GM13977 (cell line): ENCODE results near the gene AK2.

Source experiments
- DNase-seq: peaks from one replicate; pipeline ENCODE4 v3.0.0; 2012; ENCODE audit warnings: low spot score
- in situ Hi-C: fragments of 300-500 bp; cut with MboI; formaldehyde crosslinking; loops from one replicate; pipeline ENCODE4 v1.12.0; 2022; ENCODE audit warnings: low sequenced_read_pairs, low pct_unique_long_range_greater_than_20kb, mixed read lengths, inconsistent platforms; ENCODE audit not compliant: unreplicated experiment
- TF ChIP-seq, protein P1 (sequence below): IDR thresholded peaks from 2 replicates; pipeline ENCODE4 v1.5.1; 2012; ENCODE audit warnings: mild to moderate bottlenecking, control low read depth; ENCODE audit not compliant: insufficient read depth; ENCODE audit errors: extremely low read depth, missing control alignments

AK2 gene

DNA sequence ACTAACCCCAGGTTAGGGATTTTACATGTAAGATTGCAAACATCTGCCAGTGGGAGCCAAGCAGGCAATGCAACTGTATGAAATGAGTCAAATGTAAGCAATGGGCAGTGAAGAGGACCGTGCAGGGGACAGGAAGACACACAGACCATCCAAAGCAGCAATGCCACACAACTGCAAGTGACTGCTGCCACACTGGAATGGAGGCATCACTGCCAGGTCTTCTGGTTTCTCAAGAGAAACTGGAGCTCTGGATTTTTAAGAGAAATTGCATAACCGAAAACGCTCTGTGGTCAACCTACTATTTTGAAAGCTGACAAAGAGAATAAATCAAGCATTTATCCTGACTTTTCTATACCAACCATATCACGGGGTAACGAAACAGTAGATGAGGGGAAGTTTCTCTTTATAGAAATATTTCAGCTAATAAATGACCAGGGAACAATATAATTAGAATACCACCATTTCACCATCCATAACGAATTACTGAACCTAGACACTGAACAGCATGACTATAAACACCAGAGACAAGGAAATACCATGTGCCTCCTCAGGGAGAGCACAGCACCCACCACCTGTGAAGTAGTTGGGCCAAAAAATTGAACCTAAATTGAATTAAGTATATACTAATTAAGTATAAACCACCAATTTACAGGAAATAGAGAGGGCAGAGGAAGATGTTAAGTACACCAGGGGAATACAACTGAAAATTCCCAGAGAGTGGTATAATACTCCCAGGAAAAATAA is 4.4 kb downstream of the AK2 start:
- DNase-seq = no peak
- TF ChIP-seq, protein P1, sequence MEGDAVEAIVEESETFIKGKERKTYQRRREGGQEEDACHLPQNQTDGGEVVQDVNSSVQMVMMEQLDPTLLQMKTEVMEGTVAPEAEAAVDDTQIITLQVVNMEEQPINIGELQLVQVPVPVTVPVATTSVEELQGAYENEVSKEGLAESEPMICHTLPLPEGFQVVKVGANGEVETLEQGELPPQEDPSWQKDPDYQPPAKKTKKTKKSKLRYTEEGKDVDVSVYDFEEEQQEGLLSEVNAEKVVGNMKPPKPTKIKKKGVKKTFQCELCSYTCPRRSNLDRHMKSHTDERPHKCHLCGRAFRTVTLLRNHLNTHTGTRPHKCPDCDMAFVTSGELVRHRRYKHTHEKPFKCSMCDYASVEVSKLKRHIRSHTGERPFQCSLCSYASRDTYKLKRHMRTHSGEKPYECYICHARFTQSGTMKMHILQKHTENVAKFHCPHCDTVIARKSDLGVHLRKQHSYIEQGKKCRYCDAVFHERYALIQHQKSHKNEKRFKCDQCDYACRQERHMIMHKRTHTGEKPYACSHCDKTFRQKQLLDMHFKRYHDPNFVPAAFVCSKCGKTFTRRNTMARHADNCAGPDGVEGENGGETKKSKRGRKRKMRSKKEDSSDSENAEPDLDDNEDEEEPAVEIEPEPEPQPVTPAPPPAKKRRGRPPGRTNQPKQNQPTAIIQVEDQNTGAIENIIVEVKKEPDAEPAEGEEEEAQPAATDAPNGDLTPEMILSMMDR = no peak
- in situ Hi-C loops = no loop called here

DNA sequence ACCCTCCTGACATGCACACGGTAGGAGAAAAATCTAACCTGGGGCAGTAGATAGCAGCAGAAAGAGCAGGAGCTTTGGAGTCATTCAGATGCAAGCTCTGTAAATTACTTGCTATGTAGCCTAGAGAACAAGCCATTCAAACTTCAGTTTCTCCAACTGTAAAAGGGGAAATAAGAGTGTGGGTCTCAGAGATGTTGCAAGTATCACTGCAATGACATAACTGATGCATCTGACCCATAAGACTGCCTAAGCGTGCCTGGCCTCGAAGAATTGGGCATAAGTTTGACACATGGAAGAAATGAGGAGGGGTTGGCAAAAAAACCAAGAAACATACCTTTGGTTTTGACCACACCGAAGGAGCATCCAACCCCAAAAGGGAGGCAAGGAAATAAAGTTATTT is 5.2 kb downstream of the AK2 start:
- in situ Hi-C loops = no loop called here
- no peak for DNase-seq
- TF ChIP-seq, protein P1 = no peak

DNA sequence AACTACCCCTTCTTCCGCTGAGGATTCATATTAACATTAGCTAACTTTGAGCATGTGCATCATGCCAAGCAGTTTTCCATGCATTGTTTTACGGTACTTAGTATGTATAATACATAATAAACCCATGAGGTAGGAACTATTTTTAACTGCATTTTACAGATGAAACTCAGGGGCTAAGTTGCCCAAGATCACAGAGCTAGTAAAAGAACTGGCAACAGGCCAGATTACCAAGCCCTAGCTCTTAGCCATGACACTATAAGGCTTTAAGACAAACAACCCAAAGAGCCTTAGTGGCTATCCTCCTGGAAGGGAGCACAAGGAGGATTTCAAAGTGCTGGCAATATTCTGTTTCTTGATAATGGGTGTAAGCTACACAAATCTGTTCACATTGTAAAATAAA is 6.1 kb downstream of the AK2 start:
- no peak for DNase-seq
- in situ Hi-C loops = no loop called here
- TF ChIP-seq, protein P1 = no peak

DNA sequence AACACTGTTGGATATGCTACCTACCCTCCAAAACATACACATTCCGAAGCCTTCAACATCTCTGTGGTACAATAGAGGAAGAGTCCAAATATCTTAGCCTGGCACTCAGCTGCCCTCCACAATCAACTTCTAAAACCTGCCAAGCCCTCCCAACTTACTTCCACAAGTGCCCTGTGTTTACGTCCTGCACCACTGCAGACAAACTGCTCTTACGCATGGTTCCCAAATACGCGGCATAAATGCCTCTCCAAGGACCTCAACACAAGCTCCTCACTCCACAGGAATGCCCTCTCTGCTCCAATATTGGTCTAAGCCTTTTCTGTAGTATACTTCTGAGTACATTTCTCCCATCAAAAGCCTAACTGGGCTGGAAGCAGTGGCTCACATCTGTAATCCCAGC is 6.8 kb downstream of the AK2 start:
- TF ChIP-seq, protein P1 = no peak
- in situ Hi-C loops = no loop called here
- DNase-seq = no peak

DNA sequence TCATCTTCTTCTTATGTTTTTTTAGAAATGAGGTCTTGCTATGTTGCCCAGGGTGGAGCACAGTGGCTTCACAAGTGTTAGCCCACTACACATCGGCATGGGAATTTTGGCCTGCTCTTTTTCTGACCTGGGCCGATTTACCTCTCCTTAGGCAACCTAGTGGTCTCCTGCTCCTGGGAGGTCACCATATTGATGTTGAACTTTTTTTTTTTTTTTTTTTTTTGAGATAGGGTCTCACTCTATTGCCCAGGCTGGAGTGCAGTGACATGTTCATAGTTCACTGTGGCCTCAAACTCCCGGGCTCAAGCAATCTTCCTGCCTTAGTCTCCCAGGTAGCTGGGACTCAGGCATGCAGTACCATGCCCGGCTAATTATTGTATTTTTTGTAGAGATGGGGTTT is 7.5 kb downstream of the AK2 start:
- no peak for DNase-seq
- TF ChIP-seq, protein P1 = no peak
- in situ Hi-C loops = no loop called here

DNA sequence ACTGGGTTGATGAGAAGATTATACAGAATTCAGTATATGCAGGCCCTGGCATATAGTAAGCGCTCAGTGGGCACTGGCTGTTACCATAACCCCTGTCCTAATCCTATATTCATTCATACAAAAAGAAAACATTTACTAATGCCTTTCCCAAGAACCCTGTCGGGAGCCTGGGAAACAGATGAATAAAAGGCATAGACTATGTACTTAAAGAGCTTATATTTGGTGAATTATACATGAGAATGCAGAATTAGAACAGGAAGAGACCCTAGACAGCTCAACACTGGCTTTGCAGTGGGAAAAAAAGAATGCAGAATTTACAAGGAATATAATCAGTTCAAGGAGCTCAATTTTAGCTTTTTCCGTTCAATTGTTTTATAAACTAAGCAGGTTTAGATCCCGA is 10.9 kb downstream of the AK2 start:
- in situ Hi-C loops = no loop called here
- TF ChIP-seq, protein P1 = no peak
- DNase-seq = no peak
